Astrocyte of the spinal cord (primary cell): ENCODE results near the gene THEMIS.

Experiments
- DNase-seq: peaks from one replicate; pipeline ENCODE4 v3.0.0; 2011; ENCODE audit warnings: low read depth, low spot score
- H3K4me3 ChIP-seq: 2 replicates; pipeline ENCODE4 v1.5.1; 2011; ENCODE audit warnings: low read depth, mild to moderate bottlenecking, low read length, moderate library complexity
- CTCF ChIP-seq: IDR thresholded peaks from 2 replicates; pipeline ENCODE4 v1.5.1; 2012; ENCODE audit warnings: low read depth, mild to moderate bottlenecking, low read length, inconsistent platforms
- in situ Hi-C: cut with HindIII; loops from 2 replicates; pipeline ENCODE4 v1.10.0; 2017; ENCODE audit warnings: low sequenced_read_pairs

The THEMIS gene

GRCh38 chr6:127869183-127869582 is 31.7 kb downstream of the THEMIS start:
- H3K4me3 ChIP-seq: no peak overlapping the region
- in situ Hi-C loops: no loop called here
- no peak for TF ChIP-seq CTCF
- no peak for DNase-seq

- no peak for TF ChIP-seq CTCF
- H3K4me3 ChIP-seq: no peak overlapping the region
- in situ Hi-C loops: no loop called here
- no peak for DNase-seq
Measured at GRCh38 chr6:127868338-127868737, 32.5 kb downstream of the THEMIS start.

GRCh38 chr6:127866766-127867165 is 34.1 kb downstream of the THEMIS start:
- in situ Hi-C loops: no loop called here
- no peak for TF ChIP-seq CTCF
- DNase-seq: no peak
- H3K4me3 ChIP-seq: no peak overlapping the region

- TF ChIP-seq CTCF: no peak
- no peak overlapping the region for H3K4me3 ChIP-seq
- DNase-seq: no peak
- in situ Hi-C loops: no loop called here
Measured at GRCh38 chr6:127865108-127865507, 35.8 kb downstream of the THEMIS start.

- no peak overlapping the region for H3K4me3 ChIP-seq
- TF ChIP-seq CTCF: no peak
- no peak for DNase-seq
- in situ Hi-C loops: no loop called here
Measured at GRCh38 chr6:127864701-127865100, 36.2 kb downstream of the THEMIS start.

GRCh38 chr6:127860723-127861122 is 40.1 kb downstream of the THEMIS start:
- TF ChIP-seq CTCF: no peak
- DNase-seq: no peak
- in situ Hi-C loops: no loop called here
- H3K4me3 ChIP-seq: no peak overlapping the region

GRCh38 chr6:127859956-127860355 is 40.9 kb downstream of the THEMIS start:
- in situ Hi-C loops: no loop called here
- no peak overlapping the region for H3K4me3 ChIP-seq
- no peak for TF ChIP-seq CTCF
- DNase-seq: no peak
